ENCODE measurements around the gene SEC24B. TPM values are rescaled to one million over a fixed set of nuclear protein-coding genes. Genes with fewer than 3 reads are reported as not detected.
"Not testable (repeated sequence)": the region's sequence is repeated elsewhere in the genome, so short reads cannot be mapped to it uniquely, and the experiment has no call there.

Gene SEC24B
- total and polyA plus RNA-seq, 2 donors (not counting 3 experiments of a cell fraction or from before 2014, with no cell fraction given), result 35.9 to 46.2 TPM

DNA sequence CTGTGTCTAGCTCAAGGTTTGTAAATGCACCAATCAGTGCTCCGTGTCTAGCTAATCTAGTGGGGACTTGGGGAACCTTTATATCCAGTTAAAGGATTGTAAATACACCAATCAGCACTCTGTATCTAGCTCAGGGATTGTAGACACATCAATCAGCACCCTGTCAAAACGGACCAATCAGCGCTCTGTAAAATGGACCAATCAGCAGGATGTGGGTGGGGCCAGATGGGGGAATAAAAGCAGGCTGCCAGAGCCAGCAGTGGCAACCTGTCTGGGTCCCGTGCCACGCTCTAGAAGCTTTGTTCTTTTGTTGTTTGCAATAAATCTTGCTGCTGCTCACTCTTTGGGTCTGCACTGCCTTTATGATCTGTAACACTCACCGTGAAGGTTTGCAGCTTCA is 124.5 kb downstream of the SEC24B start:
- DNase-seq (ENCODE audit: low read depth, low spot score); intact Hi-C loops (cut with micrococcal nuclease); POLR2A ChIA-PET; H2AFZ ChIP-seq (ENCODE audit: low read depth, low read length); BruUV-seq (replicated peaks); H3K9ac ChIP-seq (replicated peaks; ENCODE audit: extremely low read depth, insufficient read depth, low read length); H3K4me3 ChIP-seq (replicated peaks in 1 of 3; ENCODE audit: insufficient read depth in 1 of 3, low read depth in 1 of 3, low read length in 3 of 3); H3K4me2 ChIP-seq (ENCODE audit: insufficient read depth, low read length); H3K9me1 ChIP-seq (replicated peaks; ENCODE audit: control insufficient read depth, extremely low read depth, insufficient read depth, low read length); FAIRE-seq; H3K36me3 ChIP-seq (ENCODE audit: control insufficient read depth in 2 of 2, extremely low read depth in 1 of 2, insufficient read depth in 2 of 2, low read length in 2 of 2); H3K27me3 ChIP-seq (ENCODE audit: control insufficient read depth in 2 of 2, insufficient read depth in 2 of 2, low read length in 2 of 2); H3K9me3 ChIP-seq (replicated peaks; ENCODE audit: control insufficient read depth, insufficient read depth, low read length); dilution Hi-C loops (cut with MboI; ENCODE audit: extremely low pct_ligation_motif_present, low sequenced_read_pairs); H4K20me1 ChIP-seq (replicated peaks; ENCODE audit: control insufficient read depth, extremely low read depth, insufficient read depth, low read length); H3K27ac ChIP-seq (ENCODE audit: insufficient read depth, low read depth, low read length); CTCF ChIA-PET: not testable (repeated sequence)
- Histone ChIP-seq H3K4me1 (ENCODE audit: control insufficient read depth, extremely low read depth, insufficient read depth, low read length) (peaks cover 16% of the 10 kb centered on the region), H3K79me2 (ENCODE audit: control insufficient read depth, insufficient read depth, low read length) (peaks cover 14% of the 10 kb centered on the region)

DNA sequence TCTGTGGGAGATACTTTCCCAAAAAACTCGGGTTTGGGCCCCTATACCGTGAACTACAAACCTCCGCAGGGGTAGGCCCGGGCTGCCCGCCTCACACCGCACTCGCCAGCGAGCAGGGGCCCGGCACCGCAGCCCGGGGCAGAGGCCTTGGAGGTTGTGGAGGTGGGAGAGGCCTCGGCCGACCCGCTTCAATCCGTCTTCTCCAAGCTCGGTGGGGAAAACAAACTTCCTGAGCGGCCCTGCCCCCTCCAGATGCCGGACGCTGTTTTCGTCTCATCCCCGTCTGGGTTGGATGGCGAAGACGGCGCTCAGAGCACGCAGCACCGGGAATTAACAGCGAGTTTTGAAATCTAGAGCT is 126.0 kb downstream of the SEC24B start:
- FAIRE-seq (no peak), DNase-seq (ENCODE audit: low read depth, low spot score) (no peak)
- ChIA-PET POLR2A (interaction anchor here (0.7 to 1.0 kb wide), 2 partner anchors 11 to 149 kb away, joined by 4 read pairs; no protein-coding TSS in a partner anchor), CTCF (interaction anchor here (1.0 to 5.0 kb wide), 7 partner anchors 11 to 255 kb away, joined by 3 to 28 read pairs (median 3); no protein-coding TSS in a partner anchor)
- intact Hi-C loops (cut with micrococcal nuclease) (no loop called here), dilution Hi-C loops (cut with MboI; ENCODE audit: extremely low pct_ligation_motif_present, low sequenced_read_pairs) (no loop called here)
- H3K27ac ChIP-seq (ENCODE audit: insufficient read depth, low read depth, low read length), result peak overlapping the region; percentile 82
- H3K9me1 ChIP-seq (replicated peaks; ENCODE audit: control insufficient read depth, extremely low read depth, insufficient read depth, low read length), result no peaks in the 10 kb centered on the region
- no peaks in the 10 kb centered on the region for H4K20me1 ChIP-seq (replicated peaks; ENCODE audit: control insufficient read depth, extremely low read depth, insufficient read depth, low read length)
- peak overlapping the region; percentile 96 for H3K9ac ChIP-seq (replicated peaks; ENCODE audit: extremely low read depth, insufficient read depth, low read length)
- peaks cover 17% of the 10 kb centered on the region for H3K79me2 ChIP-seq (ENCODE audit: control insufficient read depth, insufficient read depth, low read length)
- TF ChIP-seq EZH2 (IDR thresholded peaks at IDR 0.05; ENCODE audit: borderline replicate concordance, low read depth, low read length, severe bottlenecking) (no peak), JUN (IDR thresholded peaks at IDR 0.05; ENCODE audit: borderline replicate concordance, insufficient read depth, insufficient read length, low read depth) (no peak), GATA2 (IDR thresholded peaks at IDR 0.05; ENCODE audit: insufficient read depth, insufficient read length, low read depth, low read length) (no peak), MYC (IDR thresholded peaks at IDR 0.05; ENCODE audit: low read depth, low read length) (no peak), POLR2AphosphoS5 (IDR thresholded peaks at IDR 0.05; ENCODE audit: insufficient read depth, low read depth, low read length) (no peak), POLR2A (IDR thresholded peaks at IDR 0.05; ENCODE audit: low read depth, low read length) (no peak), FOS (IDR thresholded peaks at IDR 0.05; ENCODE audit: borderline replicate concordance, insufficient read depth, low read length) (no peak)
- TF ChIP-seq, protein P1, sequence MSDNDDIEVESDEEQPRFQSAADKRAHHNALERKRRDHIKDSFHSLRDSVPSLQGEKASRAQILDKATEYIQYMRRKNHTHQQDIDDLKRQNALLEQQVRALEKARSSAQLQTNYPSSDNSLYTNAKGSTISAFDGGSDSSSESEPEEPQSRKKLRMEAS (IDR thresholded peaks at IDR 0.05; ENCODE audit: insufficient read depth, insufficient read length), result no peak
- TF ChIP-seq, protein P2, sequence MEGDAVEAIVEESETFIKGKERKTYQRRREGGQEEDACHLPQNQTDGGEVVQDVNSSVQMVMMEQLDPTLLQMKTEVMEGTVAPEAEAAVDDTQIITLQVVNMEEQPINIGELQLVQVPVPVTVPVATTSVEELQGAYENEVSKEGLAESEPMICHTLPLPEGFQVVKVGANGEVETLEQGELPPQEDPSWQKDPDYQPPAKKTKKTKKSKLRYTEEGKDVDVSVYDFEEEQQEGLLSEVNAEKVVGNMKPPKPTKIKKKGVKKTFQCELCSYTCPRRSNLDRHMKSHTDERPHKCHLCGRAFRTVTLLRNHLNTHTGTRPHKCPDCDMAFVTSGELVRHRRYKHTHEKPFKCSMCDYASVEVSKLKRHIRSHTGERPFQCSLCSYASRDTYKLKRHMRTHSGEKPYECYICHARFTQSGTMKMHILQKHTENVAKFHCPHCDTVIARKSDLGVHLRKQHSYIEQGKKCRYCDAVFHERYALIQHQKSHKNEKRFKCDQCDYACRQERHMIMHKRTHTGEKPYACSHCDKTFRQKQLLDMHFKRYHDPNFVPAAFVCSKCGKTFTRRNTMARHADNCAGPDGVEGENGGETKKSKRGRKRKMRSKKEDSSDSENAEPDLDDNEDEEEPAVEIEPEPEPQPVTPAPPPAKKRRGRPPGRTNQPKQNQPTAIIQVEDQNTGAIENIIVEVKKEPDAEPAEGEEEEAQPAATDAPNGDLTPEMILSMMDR (IDR thresholded peaks at IDR 0.05; ENCODE audit: extremely low read depth in 1 of 2, insufficient read depth in 1 of 2, low read depth in 1 of 2, low read length in 2 of 2), result no peak
- no peaks in the 10 kb centered on the region for H3K27me3 ChIP-seq (ENCODE audit: control insufficient read depth in 2 of 2, insufficient read depth in 2 of 2, low read length in 2 of 2)
- H3K36me3 ChIP-seq (ENCODE audit: control insufficient read depth in 2 of 2, extremely low read depth in 1 of 2, insufficient read depth in 2 of 2, low read length in 2 of 2), result no peaks in the 10 kb centered on the region
- no peaks in the 10 kb centered on the region for H3K9me3 ChIP-seq (replicated peaks; ENCODE audit: control insufficient read depth, insufficient read depth, low read length)
- TSS peak; percentile 84 for BruUV-seq (replicated peaks)
- peaks cover 16% of the 10 kb centered on the region for H3K4me1 ChIP-seq (ENCODE audit: control insufficient read depth, extremely low read depth, insufficient read depth, low read length)
- H2AFZ ChIP-seq (ENCODE audit: low read depth, low read length), result peak overlapping the region; percentile 75
- H3K4me2 ChIP-seq (ENCODE audit: insufficient read depth, low read length), result peak overlapping the region; percentile 67
- peak overlapping the region in 2 of 3 experiments; percentile 54 to 73 for H3K4me3 ChIP-seq (replicated peaks in 1 of 3; ENCODE audit: insufficient read depth in 1 of 3, low read depth in 1 of 3, low read length in 3 of 3)
